Measurements from ENCODE around the gene TMC5. TPM values are rescaled to one million over a fixed set of nuclear protein-coding genes. Genes with fewer than 3 reads are reported as not detected.

Gene TMC5
- total and polyA plus RNA-seq, 2 of the 13 experiments (the other 11 are each of a cell fraction or from before 2014, with no cell fraction given), result 0.09 to 0.41 TPM

- 6% methylated on average over 3 of the region's 3 CpGs for WGBS (ENCODE audit: low lambda C conversion rate)
- no TSS peak for BruUV-seq (replicated peaks)
- H3K27me3 ChIP-seq (ENCODE audit: control insufficient read depth in 1 of 2, insufficient read depth in 2 of 2, low read length in 2 of 2), result 0 out of 5 replicates have a peak, but pooled peaks cover 0 to 1% of the 10 kb centered on the region in 2 experiments
- H3K79me2 ChIP-seq (ENCODE audit: insufficient read depth, low read length), result no peaks in the 10 kb centered on the region
- intact Hi-C loops (cut with micrococcal nuclease; ENCODE audit: unreplicated experiment), result loop anchor here (5.0 kb wide), 1 partner anchor 211 kb away; the partner anchor contains the start of gene SYT17
- no peak for ATAC-seq
- TF ChIP-seq AHR (CRISPR knock-in tag; IDR thresholded peaks at IDR 0.05), result no peak
- no peak for TF ChIP-seq PCBP1 (IDR thresholded peaks at IDR 0.05; ENCODE audit: borderline replicate concordance, low read depth, low read length)
- TF ChIP-seq LBX2 (CRISPR knock-in tag; IDR thresholded peaks at IDR 0.05; ENCODE audit: borderline replicate concordance), result no peak
- no peak for TF ChIP-seq ZNF646 (CRISPR knock-in tag; IDR thresholded peaks at IDR 0.05)
- no peak for TF ChIP-seq NONO (IDR thresholded peaks at IDR 0.05)
- TF ChIP-seq NONO (CRISPR knock-in tag; conservative IDR thresholded peaks at IDR 0.05), result no peak
- no peak for TF ChIP-seq CHCHD3 (CRISPR knock-in tag; IDR thresholded peaks at IDR 0.05)
- no peak for TF ChIP-seq ZNF775 (CRISPR knock-in tag; IDR thresholded peaks at IDR 0.05; ENCODE audit: borderline replicate concordance)
- TF ChIP-seq UBTF (CRISPR knock-in tag; IDR thresholded peaks at IDR 0.05), result no peak
- DNase-seq (ENCODE audit: low spot score), result no peak
- no peaks in the 10 kb centered on the region for H3K9me3 ChIP-seq (ENCODE audit: low read length)
- H3K36me3 ChIP-seq (replicated peaks in 1 of 2; ENCODE audit: control insufficient read depth in 1 of 2, insufficient read depth in 2 of 2, low read length in 2 of 2), result no peaks in the 10 kb centered on the region
- ChIA-PET CTCF (ENCODE audit: low intra/inter-chr PET ratio, low total read pairs) (no interaction called here), POLR2A (no interaction called here)
- peaks cover 30% of the 10 kb centered on the region for H3K4me1 ChIP-seq (ENCODE audit: insufficient read depth, low read length)
- no peak overlapping the region for H3K9ac ChIP-seq (ENCODE audit: insufficient read depth, low read depth, low read length)
- H2AFZ ChIP-seq (ENCODE audit: low read length), result no peak overlapping the region
- no peak for FAIRE-seq
- H3K4me3 ChIP-seq (replicated peaks in 1 of 3; ENCODE audit: insufficient read depth in 1 of 3, low read depth in 2 of 3, low read length in 3 of 3), result no peak overlapping the region
- in situ Hi-C loops (cut with HindIII; ENCODE audit: extremely low pct_ligation_motif_present, low pct_unique_long_range_greater_than_20kb), result loop anchor here (5.0 to 10.0 kb wide), 3 partner anchors 156 to 394 kb away; partner anchors contain the start of gene TMC7
- H3K27ac ChIP-seq (ENCODE audit: extremely low read length, insufficient read depth, low read length), result no peak overlapping the region
- H3K4me2 ChIP-seq (ENCODE audit: low read depth, low read length), result no peak overlapping the region
- no peaks in the 10 kb centered on the region for H4K20me1 ChIP-seq (ENCODE audit: insufficient read depth, low read length)
Observed at GRCh38 chr16:19378511-19378910, 39.2 kb upstream of the TMC5 start.
